HCT116 (cell line): ENCODE data around the gene LHFPL6. TPM values are rescaled to one million over a fixed set of nuclear protein-coding genes. Genes with fewer than 3 reads are reported as not detected.

Experiments used
- ATAC-seq: fragments of 200-7000 bp; cut with Tn5 transposase; 2 replicates; pipeline ENCODE4 v1.9.1; 2020; ENCODE audit warnings: mild to moderate bottlenecking, moderate library complexity
- BruUV-seq: library from RNA; stranded (reverse); fragments of 400-500 nt; replicated peaks from 2 replicates; lab custom pipeline; 2021; lab: Mats Ljungman, UMichigan
- CTCF ChIA-PET: fragments of 300-600 bp; sonication (Branson Sonifier 250); formaldehyde crosslinking; loops from one replicate; lab custom pipeline; 2021; ENCODE audit warnings: antibody characterized with exemption; lab: Charles Lee
- POLR2A ChIA-PET: fragments of 300-600, 350-600 bp; sonication (Branson Sonifier 250); formaldehyde crosslinking; loops from one replicate; lab custom pipeline; 2021; ENCODE audit warnings: antibody characterized with exemption; lab: Charles Lee
- RAD21 ChIA-PET, 2 experiments: fragments of 300-600 bp; sonication (Branson Sonifier 250); formaldehyde crosslinking; loops; one replicate each; lab custom pipeline; 2023; ENCODE audit warnings: low total read pairs in 2 of 2; ENCODE audit not compliant: uncharacterized antibody in 2 of 2, unreplicated experiment in 2 of 2, low non-redundant PET in 1 of 2; lab: Charles Lee
- DNase-seq: peaks from one replicate; pipeline ENCODE4 v3.0.0-alpha.2; 2010; ENCODE audit warnings: low read depth, low spot score
- H2AFZ ChIP-seq: fragments of 200-600 bp; shearing (Covaris generic), sonication (generic); 2 replicates; pipeline ENCODE4 v1.6.1; 2017; ENCODE audit warnings: low read depth, mixed run types, mixed read lengths, antibody characterized with exemption, low read length; ENCODE audit not compliant: poor library complexity, severe bottlenecking
- H3K27ac ChIP-seq: 2 replicates; pipeline ENCODE4 v1.5.1; 2012; ENCODE audit warnings: low read depth, low read length
- H3K27me3 ChIP-seq: fragments of 200-600 bp; sonication (generic); 2 replicates; pipeline ENCODE4 v1.6.1; 2016; ENCODE audit warnings: mixed run types, low read length, mixed read lengths; ENCODE audit not compliant: insufficient read depth
- H3K36me3 ChIP-seq, 2 experiments: fragments of 200-500 bp in 1 of 2; fragments of 200-600 bp in 1 of 2; sonication (Bioruptor generic) in 1 of 2; sonication (generic) in 1 of 2; 2 replicates each; pipeline versions ENCODE4 v1.5.1 to v1.6.1; 2014 to 2016; ENCODE audit warnings: low read length in 2 of 2, inconsistent platforms in 1 of 2, mixed read lengths in 1 of 2, mixed run types in 1 of 2; ENCODE audit not compliant: insufficient read depth in 2 of 2, control insufficient read depth in 1 of 2
- H3K4me1 ChIP-seq, 2 experiments: fragments of 200-600 bp in 1 of 2; sonication (generic) in 1 of 2; 2 replicates each; pipeline versions ENCODE4 v1.5.1 to v1.6.1; 2012 to 2017; ENCODE audit warnings: low read length in 2 of 2, inconsistent platforms in 1 of 2, mild to moderate bottlenecking in 1 of 2, mixed read lengths in 1 of 2, mixed run types in 1 of 2, moderate library complexity in 1 of 2; ENCODE audit not compliant: insufficient read depth in 2 of 2, control insufficient read depth in 1 of 2
- H3K4me2 ChIP-seq: fragments of 200-600 bp; sonication (generic); 2 replicates; pipeline ENCODE4 v1.6.1; 2017; ENCODE audit warnings: mixed run types, low read length, mixed read lengths
- H3K4me3 ChIP-seq, 2 experiments: fragments of 200-600 bp in 1 of 2; sonication (generic) in 1 of 2; replicated peaks in 1 of 2; 2 replicates each; pipeline ENCODE4 v1.5.1; 2011 to 2016; ENCODE audit warnings: low read length in 2 of 2, control low read depth in 1 of 2, low read depth in 1 of 2, mild to moderate bottlenecking in 1 of 2, mixed read lengths in 1 of 2, mixed run types in 1 of 2
- H3K79me2 ChIP-seq: fragments of 200-600 bp; sonication (generic); 2 replicates; pipeline ENCODE4 v1.6.1; 2017; ENCODE audit warnings: mild to moderate bottlenecking, mixed run types, low read length, moderate library complexity, mixed read lengths; ENCODE audit not compliant: insufficient read depth
- H3K9ac ChIP-seq: fragments of 200-600 bp; sonication (generic); 2 replicates; pipeline ENCODE4 v1.6.1; 2016; ENCODE audit warnings: low read length, mixed read lengths
- H3K9me2 ChIP-seq: fragments of 200-600 bp; sonication (generic), shearing (Covaris generic); 2 replicates; pipeline ENCODE4 v1.6.1; 2017; ENCODE audit warnings: mixed run types, mild to moderate bottlenecking, moderate library complexity; ENCODE audit not compliant: insufficient read depth
- H3K9me3 ChIP-seq, 2 experiments: fragments of 200-500 bp in 1 of 2; fragments of 200-600 bp in 1 of 2; sonication (Bioruptor generic) in 1 of 2; sonication (generic) in 1 of 2; 2 replicates each; pipeline ENCODE4 v1.6.1; 2014 to 2017; ENCODE audit warnings: low read length in 2 of 2, mixed read lengths in 2 of 2, inconsistent platforms in 1 of 2, low read depth in 1 of 2, mild to moderate bottlenecking in 1 of 2, mixed run types in 1 of 2, moderate library complexity in 1 of 2; ENCODE audit not compliant: control insufficient read depth in 1 of 2, insufficient read depth in 1 of 2
- H4K20me1 ChIP-seq: fragments of 200-600 bp; sonication (generic), shearing (Covaris generic); 2 replicates; pipeline ENCODE4 v1.6.1; 2017; ENCODE audit warnings: mixed run types, mild to moderate bottlenecking, moderate library complexity; ENCODE audit not compliant: insufficient read depth
- CBX3 ChIP-seq: IDR thresholded peaks from 2 replicates; pipeline ENCODE4 v1.6.1; 2012; ENCODE audit warnings: low read depth
- CEBPB ChIP-seq: IDR thresholded peaks from 2 replicates; pipeline ENCODE4 v1.6.1; 2012; ENCODE audit warnings: low read depth
- ELF1 ChIP-seq: IDR thresholded peaks from 2 replicates; pipeline ENCODE4 v1.6.1; 2012; ENCODE audit warnings: low read depth, borderline replicate concordance
- EZH2 ChIP-seq: fragments of 200-600 bp; sonication (generic); IDR thresholded peaks from 2 replicates; pipeline ENCODE4 v1.6.1; 2017; ENCODE audit warnings: antibody characterized with exemption, mixed run types
- EZH2phosphoT487 ChIP-seq: fragments of 200-600 bp; IDR thresholded peaks from 2 replicates; pipeline ENCODE4 v1.6.1; 2018; ENCODE audit warnings: antibody characterized with exemption, borderline replicate concordance
- FOSL1 ChIP-seq: IDR thresholded peaks from 2 replicates; pipeline ENCODE4 v1.6.1; 2012; ENCODE audit warnings: low read depth
- JUND ChIP-seq: IDR thresholded peaks from 2 replicates; pipeline ENCODE4 v1.6.1; 2012
- POLR2A ChIP-seq: IDR thresholded peaks from 2 replicates; pipeline ENCODE4 v1.7.0; 2011; ENCODE audit warnings: borderline replicate concordance; ENCODE audit not compliant: insufficient read depth, insufficient read length; ENCODE audit errors: extremely low read depth
- RAD21 ChIP-seq: IDR thresholded peaks from 2 replicates; pipeline ENCODE4 v1.6.1; 2012; ENCODE audit warnings: low read depth, mild to moderate bottlenecking
- SIN3A ChIP-seq: IDR thresholded peaks from 2 replicates; pipeline ENCODE4 v1.6.1; 2012; ENCODE audit warnings: low read depth
- SRF ChIP-seq: IDR thresholded peaks from 2 replicates; pipeline ENCODE4 v1.6.1; 2012; ENCODE audit warnings: low read depth
- TCF7L2 ChIP-seq: IDR thresholded peaks from 2 replicates; pipeline ENCODE4 v1.7.0; 2011; ENCODE audit warnings: borderline replicate concordance, inconsistent platforms; ENCODE audit not compliant: insufficient read depth, insufficient read length; ENCODE audit errors: extremely low read depth
- YY1 ChIP-seq: IDR thresholded peaks from 2 replicates; pipeline ENCODE4 v1.6.1; 2011; ENCODE audit warnings: low read length, low read depth, moderate library complexity, mild to moderate bottlenecking; ENCODE audit not compliant: insufficient replicate concordance; ENCODE audit errors: extremely low read depth
- ZBTB33 ChIP-seq: IDR thresholded peaks from 2 replicates; pipeline ENCODE4 v1.6.1; 2011; ENCODE audit warnings: mild to moderate bottlenecking, low read length, moderate library complexity; ENCODE audit not compliant: insufficient replicate concordance; ENCODE audit errors: extremely low read depth
- intact Hi-C: fragments of 100-400 bp; cut with micrococcal nuclease; formaldehyde crosslinking; loops from 2 replicates; pipeline ENCODE4 v1.10.0; 2022
- total RNA-seq: library from RNA; stranded (reverse); gene quantifications from one replicate; pipeline ENCODE4 v1.2.1, GENCODE V29; 2021; ENCODE audit not compliant: unreplicated experiment
- TF ChIP-seq, protein P1 (sequence below): IDR thresholded peaks from 2 replicates; pipeline ENCODE4 v1.6.1; 2012
- TF ChIP-seq, protein P2 (sequence below): IDR thresholded peaks from 2 replicates; pipeline ENCODE4 v1.6.1; 2012; ENCODE audit warnings: low read depth

LHFPL6 gene
- total RNA-seq, 1 experiment from 2014 or later, result 0.22 TPM

DNA sequence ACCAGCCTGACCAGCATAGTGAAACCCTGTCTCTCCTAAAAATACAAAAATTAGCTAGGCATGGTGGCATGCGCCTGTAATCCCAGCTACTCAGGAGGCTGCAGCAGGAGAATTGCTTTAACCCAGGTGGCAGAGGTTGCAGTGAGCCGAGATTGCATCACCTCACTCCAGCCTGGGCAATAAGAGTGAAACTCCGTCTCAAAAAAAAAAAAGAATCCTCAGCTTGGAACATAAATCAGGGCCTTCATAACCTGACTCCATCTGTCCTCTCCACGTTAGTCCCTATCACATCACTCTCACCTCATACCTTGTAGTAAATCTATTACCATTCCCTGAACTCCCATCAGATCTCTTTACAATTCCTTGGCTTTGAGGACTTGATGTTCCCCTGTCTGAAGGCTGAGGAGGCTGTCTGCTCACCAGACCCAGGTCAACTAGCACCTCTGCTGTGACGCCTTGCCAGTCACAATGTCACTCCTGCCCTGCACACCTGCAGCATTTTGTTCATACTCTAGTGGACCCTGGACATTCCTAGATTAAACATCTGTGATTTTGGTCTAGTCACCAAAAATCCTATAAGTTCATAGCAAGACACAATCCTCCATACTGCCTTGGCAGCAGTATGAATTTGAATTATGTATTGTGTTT lies 15.9 kb downstream of the LHFPL6 start:
- intact Hi-C loops, result no loop called here
- Histone ChIP-seq H4K20me1 (no peaks in the 10 kb centered on the region), H3K4me1 (no peaks in the 10 kb centered on the region), H3K9me2 (no peaks in the 10 kb centered on the region), H3K27me3 (no peaks in the 10 kb centered on the region), H3K27ac (no peak overlapping the region), H3K4me3 (no peak overlapping the region), H2AFZ (no peak overlapping the region), H3K4me2 (no peak overlapping the region), H3K9me3 (no peaks in the 10 kb centered on the region), H3K36me3 (no peaks in the 10 kb centered on the region), H3K79me2 (no peaks in the 10 kb centered on the region), H3K9ac (no peak overlapping the region)
- TF ChIP-seq, protein P1, sequence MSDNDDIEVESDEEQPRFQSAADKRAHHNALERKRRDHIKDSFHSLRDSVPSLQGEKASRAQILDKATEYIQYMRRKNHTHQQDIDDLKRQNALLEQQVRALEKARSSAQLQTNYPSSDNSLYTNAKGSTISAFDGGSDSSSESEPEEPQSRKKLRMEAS, result no peak
- TF ChIP-seq JUND (no peak), YY1 (no peak), SIN3A (no peak), POLR2A (no peak), CBX3 (no peak), TCF7L2 (no peak), FOSL1 (no peak), SRF (no peak), EZH2 (no peak), ZBTB33 (no peak), CEBPB (no peak), ELF1 (no peak), EZH2phosphoT487 (no peak), RAD21 (no peak)
- TF ChIP-seq, protein P2, sequence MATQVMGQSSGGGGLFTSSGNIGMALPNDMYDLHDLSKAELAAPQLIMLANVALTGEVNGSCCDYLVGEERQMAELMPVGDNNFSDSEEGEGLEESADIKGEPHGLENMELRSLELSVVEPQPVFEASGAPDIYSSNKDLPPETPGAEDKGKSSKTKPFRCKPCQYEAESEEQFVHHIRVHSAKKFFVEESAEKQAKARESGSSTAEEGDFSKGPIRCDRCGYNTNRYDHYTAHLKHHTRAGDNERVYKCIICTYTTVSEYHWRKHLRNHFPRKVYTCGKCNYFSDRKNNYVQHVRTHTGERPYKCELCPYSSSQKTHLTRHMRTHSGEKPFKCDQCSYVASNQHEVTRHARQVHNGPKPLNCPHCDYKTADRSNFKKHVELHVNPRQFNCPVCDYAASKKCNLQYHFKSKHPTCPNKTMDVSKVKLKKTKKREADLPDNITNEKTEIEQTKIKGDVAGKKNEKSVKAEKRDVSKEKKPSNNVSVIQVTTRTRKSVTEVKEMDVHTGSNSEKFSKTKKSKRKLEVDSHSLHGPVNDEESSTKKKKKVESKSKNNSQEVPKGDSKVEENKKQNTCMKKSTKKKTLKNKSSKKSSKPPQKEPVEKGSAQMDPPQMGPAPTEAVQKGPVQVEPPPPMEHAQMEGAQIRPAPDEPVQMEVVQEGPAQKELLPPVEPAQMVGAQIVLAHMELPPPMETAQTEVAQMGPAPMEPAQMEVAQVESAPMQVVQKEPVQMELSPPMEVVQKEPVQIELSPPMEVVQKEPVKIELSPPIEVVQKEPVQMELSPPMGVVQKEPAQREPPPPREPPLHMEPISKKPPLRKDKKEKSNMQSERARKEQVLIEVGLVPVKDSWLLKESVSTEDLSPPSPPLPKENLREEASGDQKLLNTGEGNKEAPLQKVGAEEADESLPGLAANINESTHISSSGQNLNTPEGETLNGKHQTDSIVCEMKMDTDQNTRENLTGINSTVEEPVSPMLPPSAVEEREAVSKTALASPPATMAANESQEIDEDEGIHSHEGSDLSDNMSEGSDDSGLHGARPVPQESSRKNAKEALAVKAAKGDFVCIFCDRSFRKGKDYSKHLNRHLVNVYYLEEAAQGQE, result no peak
- DNase-seq (no peak), ATAC-seq (no peak)
- BruUV-seq, result no TSS peak
- RAD21 ChIA-PET, result no interaction called here
- CTCF ChIA-PET, result interaction anchor here (1.0 to 2.1 kb wide), 2 partner anchors 25 to 29 kb away, joined by 3 to 5 read pairs; no protein-coding TSS in a partner anchor
- POLR2A ChIA-PET, result no interaction called here
